Measurements from ENCODE around the gene STAMBP.
"Not testable (repeated sequence)": the region's sequence is repeated elsewhere in the genome, so short reads cannot be mapped to it uniquely, and the experiment has no call there.

STAMBP gene

GRCh38 chr2:73837847-73838585 is 9.3 kb downstream of the STAMBP start:
- DNase-seq, result no peak

GRCh38 chr2:73838889-73839534 is 10.3 kb downstream of the STAMBP start:
- no peak for DNase-seq

- no peak for DNase-seq
Measured at GRCh38 chr2:73839653-73840411, 11.1 kb downstream of the STAMBP start.

GRCh38 chr2:73841912-73842738 is 13.4 kb downstream of the STAMBP start:
- DNase-seq, result no peak

- no peak for DNase-seq
Measured at GRCh38 chr2:73842739-73843019, 13.9 kb downstream of the STAMBP start.

- no peak for DNase-seq
Measured at GRCh38 chr2:73844087-73844486, 15.3 kb downstream of the STAMBP start.

GRCh38 chr2:73850009-73850408 is 21.2 kb downstream of the STAMBP start:
- DNase-seq, result no peak

- DNase-seq, result no peak
Measured at GRCh38 chr2:73851274-73851673, 22.5 kb downstream of the STAMBP start.

GRCh38 chr2:73852020-73852419 is 23.3 kb downstream of the STAMBP start:
- no peak for DNase-seq

GRCh38 chr2:73855526-73855925 is 26.8 kb downstream of the STAMBP start:
- DNase-seq, result no peak

GRCh38 chr2:73856214-73856613 is 27.5 kb downstream of the STAMBP start:
- no peak for DNase-seq

GRCh38 chr2:73859721-73860586 is 31.2 kb downstream of the STAMBP start:
- peak; percentile 31 for DNase-seq

- no peak for DNase-seq
Measured at GRCh38 chr2:73862987-73863386, 34.2 kb downstream of the STAMBP start.

- no peak for DNase-seq
Measured at GRCh38 chr2:73868204-73868978, 39.6 kb downstream of the STAMBP start.

GRCh38 chr2:73870084-73870483 is 41.3 kb downstream of the STAMBP start:
- no peak for DNase-seq

GRCh38 chr2:73877071-73877802 is 48.5 kb downstream of the STAMBP start:
- no peak for DNase-seq

GRCh38 chr2:73877984-73878383 is 49.2 kb downstream of the STAMBP start:
- DNase-seq, result not testable (repeated sequence)

- DNase-seq, result no peak
Measured at GRCh38 chr2:73885406-73885805, 56.6 kb downstream of the STAMBP start.

- no peak for DNase-seq
Measured at GRCh38 chr2:73886357-73886756, 57.6 kb downstream of the STAMBP start.

GRCh38 chr2:73887596-73888353 is 59.0 kb downstream of the STAMBP start:
- DNase-seq, result not testable (repeated sequence)

Measured in T1000 (cell line).